Progenitor cell of endocrine pancreas (in vitro differentiated cells): ENCODE results near the gene SNUPN. TPM values are rescaled to one million over a fixed set of nuclear protein-coding genes. Genes with fewer than 3 reads are reported as not detected.

ENCODE experiments used
- DNase-seq: peaks from one replicate; pipeline ENCODE4 v3.0.0; 2021; ENCODE audit warnings: low spot score; ENCODE audit not compliant: unreplicated experiment
- H3K27ac Mint-ChIP-seq: 2 replicates; pipeline ENCODE4 v1.8.0; 2021; ENCODE audit warnings: mild to moderate bottlenecking, moderate library complexity, mixed read lengths
- H3K27me3 Mint-ChIP-seq: 2 replicates; pipeline ENCODE4 v1.8.0; 2021; ENCODE audit warnings: mixed read lengths
- H3K36me3 Mint-ChIP-seq: 2 replicates; pipeline ENCODE4 v1.8.0; 2022; ENCODE audit warnings: mixed read lengths; ENCODE audit not compliant: insufficient read depth
- H3K4me1 Mint-ChIP-seq: 2 replicates; pipeline ENCODE4 v1.8.0; 2021; ENCODE audit warnings: low read depth, mixed read lengths
- H3K4me3 Mint-ChIP-seq: 2 replicates; pipeline ENCODE4 v1.8.0; 2021; ENCODE audit warnings: low read depth, mild to moderate bottlenecking, moderate library complexity, mixed read lengths
- H3K9me3 Mint-ChIP-seq: 2 replicates; pipeline ENCODE4 v1.8.0; 2021; ENCODE audit warnings: low read depth, mixed read lengths
- CTCF ChIP-seq: fragments of 200-600 bp; sonication (generic); IDR thresholded peaks from one replicate; pipeline ENCODE4 v1.5.0; 2021; ENCODE audit warnings: antibody characterized with exemption, mild to moderate bottlenecking; ENCODE audit not compliant: unreplicated experiment
- total RNA-seq: library from RNA; stranded (reverse); gene quantifications from 2 replicates; pipeline ENCODE4 v1.2.1, GENCODE V29; 2021

SNUPN gene
- total RNA-seq, 1 donor from 2014 or later, result 21.1 TPM

GRCh38 chr15:75578948-75579920, 46.3 kb downstream of the SNUPN start, which contains the start of gene PTPN9:
PTPN9 (minus strand) TSS chr15:75579315; CDS start chr15:75578776, 539 bp downstream.
- peak; percentile 53 for TF ChIP-seq CTCF

GRCh38 chr15:75578173-75578947, 47.2 kb downstream of the SNUPN start:
- Mint-ChIP-seq H3K36me3 (peaks cover 2% of the 10 kb centered on the region), H3K27me3 (no peaks in the 10 kb centered on the region)
- no peak for TF ChIP-seq CTCF

More at GRCh38 chr15:75578948-75579920, 46.3 kb downstream of the SNUPN start, which contains the start of gene PTPN9:
- Mint-ChIP-seq H3K9me3 (no peaks in the 10 kb centered on the region), H3K36me3 (peaks cover 1% of the 10 kb centered on the region), H3K4me1 (peaks cover 17% of the 10 kb centered on the region), H3K4me3 (peak within 1 kb of the TSS; percentile 93), H3K27me3 (no peaks in the 10 kb centered on the region), H3K27ac (peak within 1 kb of the TSS; percentile 95)
- DNase-seq, result peak; percentile 77

GRCh38 chr15:75577401-75578172, 47.9 kb downstream of the SNUPN start:
- H3K27ac Mint-ChIP-seq, result peak overlapping the region; percentile 94
- peaks cover 2% of the 10 kb centered on the region for H3K36me3 Mint-ChIP-seq
- no peak for DNase-seq
- no peaks in the 10 kb centered on the region for H3K27me3 Mint-ChIP-seq
- peaks cover 22% of the 10 kb centered on the region for H3K4me1 Mint-ChIP-seq
- TF ChIP-seq CTCF, result no peak
- H3K9me3 Mint-ChIP-seq, result no peaks in the 10 kb centered on the region
- peak overlapping the region; percentile 93 for H3K4me3 Mint-ChIP-seq

More at GRCh38 chr15:75578173-75578947, 47.2 kb downstream of the SNUPN start:
- Mint-ChIP-seq H3K9me3 (no peaks in the 10 kb centered on the region), H3K4me1 (peaks cover 17% of the 10 kb centered on the region), H3K27ac (peak overlapping the region; percentile 95), H3K4me3 (peak overlapping the region; percentile 93)
- DNase-seq, result peak; percentile 24

GRCh38 chr15:75573648-75574384, 51.7 kb downstream of the SNUPN start:
- Mint-ChIP-seq H3K27me3 (no peaks in the 10 kb centered on the region), H3K36me3 (peaks cover 7% of the 10 kb centered on the region), H3K4me1 (peaks cover 20% of the 10 kb centered on the region), H3K9me3 (no peaks in the 10 kb centered on the region), H3K27ac (peak overlapping the region; percentile 76), H3K4me3 (no peak overlapping the region)
- TF ChIP-seq CTCF, result no peak
- DNase-seq, result no peak
